Neutrophil (primary cell): ENCODE data around the gene IRF8.
"Not testable (repeated sequence)": the region's sequence is repeated elsewhere in the genome, so short reads cannot be mapped to it uniquely, and the experiment has no call there.

Source experiments
- H3K27ac ChIP-seq: fragments of 200-600 bp; sonication (generic); 2 replicates; pipeline ENCODE4 v1.5.1; 2016; ENCODE audit warnings: mild to moderate bottlenecking, moderate library complexity
- H3K27me3 ChIP-seq: fragments of 200-600 bp; sonication (generic); 2 replicates; pipeline ENCODE4 v1.6.0; 2016; ENCODE audit warnings: mild to moderate bottlenecking
- H3K36me3 ChIP-seq: fragments of 200-600 bp; sonication (generic); 2 replicates; pipeline ENCODE4 v1.5.1; 2017
- H3K4me1 ChIP-seq, 2 experiments: fragments of 200-600 bp in 1 of 2; sonication (generic) in 1 of 2; 1 replicate in 1 of 2; 2 replicates in 1 of 2; pipeline versions ENCODE4 v1.5.1 to v1.6.1; 2013 to 2016; ENCODE audit warnings: low read depth in 1 of 2, low read length in 1 of 2, mild to moderate bottlenecking in 1 of 2, moderate library complexity in 1 of 2; ENCODE audit not compliant: control insufficient read depth in 1 of 2, insufficient read depth in 1 of 2
- H3K4me3 ChIP-seq, 2 experiments: fragments of 200-600 bp in 1 of 2; sonication (generic) in 1 of 2; 1 replicate in 1 of 2; 2 replicates in 1 of 2; pipeline ENCODE4 v1.5.1; 2013 to 2016; ENCODE audit warnings: low read depth in 1 of 2, low read length in 1 of 2, mild to moderate bottlenecking in 1 of 2, moderate library complexity in 1 of 2
- H3K9me3 ChIP-seq: fragments of 200-600 bp; sonication (generic); 2 replicates; pipeline ENCODE4 v1.5.1; 2016
- CTCF ChIP-seq: fragments of 200-600 bp; sonication (generic); IDR thresholded peaks from 2 replicates; pipeline ENCODE4 v1.5.1; 2016; ENCODE audit warnings: antibody characterized with exemption

Gene IRF8

GRCh38 chr16:85869785-85870558, 29.0 kb upstream of the IRF8 start:
- Histone ChIP-seq H3K4me1 (no peaks in the 10 kb centered on the region), H3K27me3 (peaks cover 38% of the 10 kb centered on the region), H3K4me3 (no peak overlapping the region), H3K27ac (no peak overlapping the region), H3K36me3 (no peaks in the 10 kb centered on the region), H3K9me3 (no peaks in the 10 kb centered on the region)
- TF ChIP-seq CTCF, result no peak

DNA sequence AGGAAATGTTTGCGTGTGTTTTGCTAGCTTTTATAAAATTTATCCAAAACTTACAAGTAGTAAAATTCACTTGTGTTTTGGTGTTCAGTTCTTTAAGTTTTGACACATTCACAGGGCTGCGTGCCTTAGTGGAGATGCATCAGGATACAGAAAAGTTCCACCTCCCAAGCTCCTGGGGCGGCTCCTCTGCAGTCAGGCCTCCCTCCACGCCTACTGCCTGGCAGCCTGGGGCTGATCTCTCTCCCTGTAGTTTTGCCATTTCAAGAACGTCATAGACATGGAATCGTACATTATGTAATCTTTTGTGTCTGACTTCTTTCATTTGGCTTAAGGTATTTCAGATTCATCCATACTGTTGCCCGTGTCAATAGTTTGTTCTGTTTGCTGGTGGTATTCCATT, 27.2 kb upstream of the IRF8 start:
- Histone ChIP-seq H3K9me3 (no peaks in the 10 kb centered on the region), H3K4me3 (no peak overlapping the region), H3K27me3 (peaks cover 38% of the 10 kb centered on the region), H3K4me1 (no peaks in the 10 kb centered on the region), H3K27ac (no peak overlapping the region), H3K36me3 (no peaks in the 10 kb centered on the region)
- no peak for TF ChIP-seq CTCF

DNA sequence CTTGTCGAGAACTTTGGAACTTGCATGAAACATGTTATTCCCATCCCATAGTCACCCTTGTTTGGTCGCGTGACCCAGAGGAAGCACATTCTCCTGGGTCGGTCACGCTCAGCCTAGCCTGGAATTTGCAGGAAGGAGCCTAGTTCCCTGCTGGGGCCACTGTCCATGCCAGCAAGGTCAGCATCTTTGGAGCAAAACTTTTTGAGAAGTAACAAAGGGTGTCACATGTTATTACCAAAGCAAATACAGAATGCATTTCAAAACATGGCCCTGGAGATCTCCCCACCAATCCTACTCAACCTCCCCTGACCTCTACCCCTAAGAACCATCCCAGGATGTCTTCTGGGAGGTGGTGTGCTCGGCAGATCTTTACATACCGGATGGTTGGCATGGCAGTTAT, 26.2 kb upstream of the IRF8 start:
- H3K27ac ChIP-seq, result no peak overlapping the region
- no peak overlapping the region for H3K4me3 ChIP-seq
- no peak for TF ChIP-seq CTCF
- no peaks in the 10 kb centered on the region for H3K9me3 ChIP-seq
- no peaks in the 10 kb centered on the region for H3K4me1 ChIP-seq
- H3K36me3 ChIP-seq, result no peaks in the 10 kb centered on the region
- H3K27me3 ChIP-seq, result peaks cover 38% of the 10 kb centered on the region

DNA sequence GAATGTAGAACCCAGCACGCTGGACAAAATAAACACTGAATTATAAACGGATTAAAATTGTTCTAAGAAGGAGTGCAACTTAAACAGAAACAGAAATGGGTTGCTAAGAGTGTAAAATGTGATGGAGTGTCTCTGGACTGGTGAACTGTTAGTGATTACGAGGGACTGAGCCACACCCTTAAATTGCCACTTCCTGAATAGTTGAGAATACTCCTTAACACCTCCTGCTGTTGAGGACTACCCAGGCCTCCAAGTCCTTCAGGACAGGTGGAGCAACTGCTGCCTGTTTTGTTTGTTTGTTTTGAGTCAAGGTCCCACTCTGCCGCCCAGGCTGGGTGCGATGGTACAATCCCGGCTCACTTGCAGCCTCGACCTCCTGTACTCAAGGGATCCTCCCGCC, 25.8 kb upstream of the IRF8 start:
- H3K27me3 ChIP-seq, result peaks cover 35% of the 10 kb centered on the region
- H3K36me3 ChIP-seq, result no peaks in the 10 kb centered on the region
- no peaks in the 10 kb centered on the region for H3K4me1 ChIP-seq
- H3K27ac ChIP-seq, result no peak overlapping the region
- no peak overlapping the region for H3K4me3 ChIP-seq
- no peak for TF ChIP-seq CTCF
- no peaks in the 10 kb centered on the region for H3K9me3 ChIP-seq

DNA sequence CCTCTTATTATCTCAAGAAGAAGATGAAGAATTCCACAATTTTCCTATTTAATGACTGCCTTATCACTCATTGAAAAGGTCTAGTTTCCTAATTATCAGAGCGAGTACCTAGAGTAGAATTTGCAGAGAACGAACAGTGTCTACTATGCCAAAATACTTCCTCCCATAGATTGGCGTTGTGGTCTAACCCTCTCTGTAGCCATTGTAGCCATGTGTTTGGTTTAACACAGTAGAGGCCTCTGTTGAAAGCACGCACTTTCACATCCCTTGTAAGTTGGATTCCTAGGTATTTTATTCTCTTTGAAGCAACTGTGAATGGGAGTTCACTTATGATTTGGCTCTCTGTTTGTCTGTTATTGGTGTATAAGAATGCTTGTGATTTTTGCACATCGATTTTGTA, 24.9 kb upstream of the IRF8 start:
- not testable (repeated sequence) for H3K4me3 ChIP-seq, H3K27ac ChIP-seq, H3K9me3 ChIP-seq, H3K4me1 ChIP-seq, H3K36me3 ChIP-seq
- H3K27me3 ChIP-seq, result peaks cover 31% of the 10 kb centered on the region

GRCh38 chr16:85878407-85878806, 20.6 kb upstream of the IRF8 start:
- Histone ChIP-seq H3K36me3 (no peaks in the 10 kb centered on the region), H3K4me3 (no peak overlapping the region), H3K27me3 (peaks cover 40% of the 10 kb centered on the region), H3K9me3 (no peaks in the 10 kb centered on the region), H3K4me1 (no peaks in the 10 kb centered on the region), H3K27ac (no peak overlapping the region)
- no peak for TF ChIP-seq CTCF
